DMS79 treated with DMSO at 0.1 percent for 48 hours (cell line): ENCODE data around the gene MIDN.

ENCODE experiments used
- DNase-seq: peaks from one replicate; lab custom pipeline; 2025; lab: John Stamatoyannopoulos, UW

Gene MIDN

DNA sequence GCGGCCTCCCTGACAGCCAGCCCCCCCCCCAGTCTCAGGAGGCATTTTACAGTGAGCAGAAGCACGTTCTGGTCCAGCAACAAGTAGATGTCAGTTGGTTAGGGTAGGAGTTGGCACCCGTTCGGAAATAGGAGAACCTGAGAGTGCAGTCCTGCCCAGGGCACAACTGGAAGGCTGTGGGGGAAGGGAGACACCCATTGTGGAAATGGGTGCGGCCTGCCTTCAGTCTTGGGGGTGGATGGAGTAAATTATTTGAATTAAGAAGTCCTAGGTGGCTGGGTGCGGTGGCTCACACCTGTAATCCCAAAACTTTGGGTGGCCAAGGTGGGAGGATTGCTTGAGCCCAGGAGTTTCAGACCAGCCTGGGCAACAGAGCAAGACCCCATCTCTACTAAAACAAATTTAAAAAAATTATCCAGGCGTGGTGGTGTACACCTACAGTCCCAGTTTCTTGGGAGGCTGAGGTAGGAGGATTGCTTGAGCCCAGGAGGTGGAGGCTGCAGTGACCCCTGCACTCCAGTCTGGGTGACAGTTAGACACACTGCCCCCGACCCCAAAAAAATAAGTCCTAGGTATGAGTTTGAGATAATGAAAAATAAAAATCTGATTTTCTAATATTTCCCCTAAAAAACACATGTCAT lies 21.9 kb downstream of the MIDN start:
- no peak for DNase-seq

DNA sequence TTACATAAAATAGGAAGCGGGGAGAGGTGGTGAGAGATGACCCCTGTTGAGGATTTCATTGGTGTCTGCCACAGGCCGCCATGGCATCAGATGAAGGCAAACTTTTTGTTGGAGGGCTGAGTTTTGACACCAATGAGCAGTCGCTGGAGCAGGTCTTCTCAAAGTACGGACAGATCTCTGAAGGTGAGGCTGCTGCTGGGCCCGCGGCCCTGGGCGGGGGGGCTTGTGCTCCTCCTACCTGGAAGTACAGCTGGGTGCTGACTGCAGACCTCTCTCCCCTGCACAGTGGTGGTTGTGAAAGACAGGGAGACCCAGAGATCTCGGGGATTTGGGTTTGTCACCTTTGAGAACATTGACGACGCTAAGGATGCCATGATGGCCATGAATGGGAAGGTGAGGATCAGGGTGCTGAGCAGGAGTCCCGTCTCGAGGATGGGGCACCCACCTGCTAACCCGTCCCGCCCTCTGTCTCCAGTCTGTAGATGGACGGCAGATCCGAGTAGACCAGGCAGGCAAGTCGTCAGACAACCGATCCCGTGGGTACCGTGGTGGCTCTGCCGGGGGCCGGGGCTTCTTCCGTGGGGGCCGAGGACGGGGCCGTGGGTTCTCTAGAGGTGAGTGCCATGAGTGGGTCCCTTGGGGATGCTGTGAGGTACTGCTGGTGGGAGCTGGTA lies 22.6 kb downstream of the MIDN start:
- DNase-seq = no peak

DNA sequence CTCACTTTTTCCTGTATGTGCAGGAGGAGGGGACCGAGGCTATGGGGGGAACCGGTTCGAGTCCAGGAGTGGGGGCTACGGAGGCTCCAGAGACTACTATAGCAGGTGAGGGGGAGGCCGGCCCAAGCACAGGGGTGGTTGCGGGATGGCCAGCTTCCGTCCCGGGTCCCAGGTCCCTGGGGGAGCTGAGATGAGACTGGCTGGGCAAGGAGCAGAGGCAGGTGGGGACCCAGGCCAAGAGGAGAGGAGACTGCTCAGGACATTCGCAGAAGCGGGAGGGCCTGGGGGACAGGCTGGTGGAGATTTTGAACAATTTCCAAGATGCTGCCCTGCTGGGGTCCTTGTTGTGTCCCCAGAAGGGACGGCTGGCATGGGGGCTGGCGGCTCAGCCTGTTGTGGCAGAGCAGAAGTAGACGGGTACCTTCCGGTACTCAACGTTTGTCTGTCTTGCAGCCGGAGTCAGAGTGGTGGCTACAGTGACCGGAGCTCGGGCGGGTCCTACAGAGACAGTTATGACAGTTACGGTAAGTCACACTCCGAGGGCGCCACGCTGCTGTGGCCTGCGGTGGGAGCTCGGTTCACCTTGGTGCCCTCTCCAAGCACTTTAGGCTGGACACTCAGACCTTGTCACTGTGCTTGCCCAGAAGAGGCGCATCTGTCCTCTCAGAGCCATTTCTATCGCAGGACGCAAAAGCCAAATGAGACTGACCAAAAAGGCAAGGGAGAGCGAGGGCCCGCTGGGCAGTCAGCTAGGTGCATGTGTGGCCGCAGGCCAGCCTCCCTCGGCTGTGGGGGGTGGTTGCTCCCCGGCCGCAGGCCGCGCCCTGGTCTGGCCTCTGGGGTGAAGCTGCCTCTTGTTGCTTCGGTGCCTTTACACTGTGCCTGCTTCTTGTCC lies 23.4 kb downstream of the MIDN start:
- DNase-seq = no peak

DNA sequence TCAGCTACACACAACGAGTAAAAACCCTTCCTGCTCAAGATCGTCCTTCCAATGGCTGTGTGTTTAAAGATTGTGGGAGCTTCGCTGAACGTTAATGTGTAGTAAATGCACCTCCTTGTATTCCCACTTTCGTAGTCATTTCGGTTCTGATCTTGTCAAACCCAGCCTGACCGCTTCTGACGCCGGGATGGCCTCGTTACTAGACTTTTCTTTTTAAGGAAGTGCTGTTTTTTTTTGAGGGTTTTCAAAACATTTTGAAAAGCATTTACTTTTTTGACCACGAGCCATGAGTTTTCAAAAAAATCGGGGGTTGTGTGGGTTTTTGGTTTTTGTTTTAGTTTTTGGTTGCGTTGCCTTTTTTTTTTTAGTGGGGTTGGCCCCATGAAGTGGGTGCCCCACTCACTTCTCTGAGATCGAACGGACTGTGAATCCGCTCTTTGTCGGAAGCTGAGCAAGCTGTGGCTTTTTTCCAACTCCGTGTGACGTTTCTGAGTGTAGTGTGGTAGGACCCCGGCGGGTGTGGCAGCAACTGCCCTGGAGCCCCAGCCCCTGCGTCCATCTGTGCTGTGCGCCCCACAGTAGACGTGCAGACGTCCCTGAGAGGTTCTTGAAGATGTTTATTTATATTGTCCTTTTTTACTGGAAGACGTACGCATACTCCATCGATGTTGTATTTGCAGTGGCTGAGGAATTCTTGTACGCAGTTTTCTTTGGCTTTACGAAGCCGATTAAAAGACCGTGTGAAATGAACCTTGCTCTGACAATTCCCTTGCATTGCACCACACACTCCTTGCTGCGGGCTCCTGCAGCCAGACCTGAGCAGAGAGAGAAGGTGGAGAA lies 24.3 kb downstream of the MIDN start:
- no peak for DNase-seq

DNA sequence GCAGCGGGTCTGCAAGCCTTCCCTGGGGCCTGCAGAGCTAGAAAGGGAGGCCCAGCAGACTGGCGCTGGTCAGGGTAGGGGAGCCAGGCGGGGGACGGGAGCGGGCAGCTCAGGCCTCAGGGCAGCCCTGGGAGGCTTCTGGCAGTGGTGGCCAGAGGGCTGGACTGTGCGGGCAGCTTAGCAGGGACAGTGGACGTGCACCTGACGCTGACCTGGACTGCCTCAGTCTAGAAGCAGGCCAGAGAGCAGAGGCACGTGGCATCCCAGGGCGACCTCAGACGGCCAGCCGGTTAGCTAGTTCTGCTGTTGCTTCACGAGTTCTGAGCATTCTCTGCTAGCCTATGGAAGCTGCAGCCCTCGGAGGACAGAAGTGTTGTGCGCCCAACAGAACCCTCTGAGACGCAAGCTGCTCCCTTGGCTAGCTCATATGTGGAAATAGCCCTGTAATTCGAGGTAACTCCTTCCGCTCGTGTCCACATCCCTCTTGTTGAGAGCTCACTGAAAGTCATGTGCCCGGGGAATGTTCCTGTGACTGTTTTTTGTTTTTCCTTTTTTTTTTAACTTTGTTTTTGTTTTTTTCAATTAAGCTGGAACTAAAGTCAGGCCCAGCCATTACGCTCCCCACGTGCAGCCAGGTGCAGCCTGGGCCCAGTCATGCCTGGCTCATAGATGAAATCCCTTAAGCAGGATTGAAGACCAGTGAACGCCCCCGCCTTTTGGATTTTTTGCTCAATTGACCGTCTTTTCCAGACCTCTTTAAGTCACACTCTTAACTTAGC lies 25.1 kb downstream of the MIDN start:
- no peak for DNase-seq

DNA sequence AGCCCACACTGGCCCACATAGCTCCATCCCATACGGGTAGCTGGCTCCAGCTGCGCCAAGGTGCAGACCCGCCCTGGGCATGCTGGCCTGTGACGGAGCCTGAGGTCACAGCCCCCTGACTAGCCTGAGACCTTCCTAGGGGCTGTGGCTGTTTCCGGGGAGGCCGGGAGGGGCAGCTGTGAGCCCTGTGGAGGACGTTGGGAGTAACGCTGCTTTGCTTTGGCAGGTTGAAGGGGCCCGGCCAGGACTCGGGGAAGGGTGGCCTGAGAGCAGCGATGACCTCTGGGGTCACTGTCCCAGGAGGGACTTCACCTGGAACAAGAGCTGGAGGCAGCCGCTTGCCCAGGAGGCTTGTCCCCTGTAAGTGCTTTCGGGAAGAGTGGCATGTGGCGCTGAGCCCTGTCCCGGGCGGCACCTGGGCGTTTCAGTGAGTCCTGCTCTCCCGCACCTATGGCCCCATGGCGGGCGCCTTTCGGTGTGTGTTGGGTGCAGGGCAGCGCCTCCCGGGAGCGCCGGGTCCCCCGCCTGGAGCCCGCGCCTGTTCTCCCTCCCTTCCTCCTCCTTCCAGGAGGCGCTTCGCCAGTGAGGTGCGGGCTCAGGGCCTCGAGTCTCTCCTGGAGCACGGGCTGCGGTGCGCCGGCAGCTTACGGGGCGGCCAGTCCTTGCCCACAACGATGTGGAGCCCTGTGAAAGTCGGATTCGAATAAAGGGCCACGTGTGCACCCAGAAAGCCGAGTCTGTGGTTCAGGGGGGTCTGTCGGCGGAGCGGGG lies 25.9 kb downstream of the MIDN start:
- DNase-seq = no peak

DNA sequence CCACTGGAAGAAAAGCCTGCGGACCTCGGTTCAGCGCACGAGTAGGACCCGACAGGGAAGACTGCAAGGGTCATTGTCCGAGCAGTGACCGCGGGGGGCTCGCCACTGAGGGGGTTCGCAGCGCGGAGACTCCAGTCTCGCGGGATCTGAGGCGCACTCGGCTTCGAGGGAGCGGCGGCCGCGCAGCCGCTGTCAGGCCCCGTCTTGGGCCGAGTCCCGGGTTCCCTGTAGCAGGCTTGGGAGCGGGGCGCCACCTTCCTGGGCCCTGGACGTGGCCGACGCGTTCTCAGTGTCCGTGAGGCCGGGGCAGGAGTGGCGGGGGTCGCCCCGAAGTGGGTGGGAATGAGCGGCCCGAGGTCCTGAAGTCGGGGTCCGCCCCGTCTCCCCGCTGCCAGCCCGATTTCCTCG lies 26.5 kb downstream of the MIDN start:
- DNase-seq = no peak

DNA sequence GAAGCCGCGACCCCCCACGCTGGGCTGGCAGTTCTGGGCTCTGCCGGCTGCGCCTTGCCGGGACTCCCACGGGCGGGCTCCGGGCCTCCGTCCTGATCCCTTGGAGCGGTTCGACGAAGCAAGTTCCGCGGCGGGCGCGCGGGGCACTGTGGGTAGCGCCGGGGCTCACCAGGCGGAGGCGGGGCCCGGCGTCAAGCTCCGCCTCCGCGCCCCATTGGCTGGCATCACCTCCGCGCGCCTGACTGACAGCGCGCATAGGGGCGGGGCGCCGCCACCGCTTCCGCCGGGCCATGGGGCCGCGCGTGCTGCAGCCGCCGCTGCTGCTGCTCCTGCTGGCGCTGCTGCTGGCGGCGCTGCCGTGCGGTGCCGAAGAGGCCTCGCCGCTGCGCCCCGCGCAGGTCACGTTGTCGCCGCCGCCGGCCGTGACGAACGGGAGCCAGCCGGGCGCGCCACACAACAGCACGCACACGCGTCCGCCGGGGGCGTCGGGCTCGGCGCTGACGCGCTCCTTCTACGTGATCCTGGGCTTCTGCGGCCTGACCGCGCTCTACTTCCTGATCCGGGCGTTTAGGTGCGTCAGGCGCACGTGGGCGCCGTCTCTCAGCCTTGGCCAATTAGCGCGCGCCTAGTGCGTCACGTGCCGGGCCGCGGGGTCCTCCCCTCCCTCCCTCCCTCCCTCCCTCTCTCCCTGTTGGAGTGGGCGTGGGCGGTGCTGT lies 27.0 kb downstream of the MIDN start, which contains the start of gene FAM174C:
Gene FAM174C (plus strand): TSS at position 271 of the 716 bp plus-strand sequence. CDS start 20 bp downstream, at position 291.
- DNase-seq = peak; percentile 88

DNA sequence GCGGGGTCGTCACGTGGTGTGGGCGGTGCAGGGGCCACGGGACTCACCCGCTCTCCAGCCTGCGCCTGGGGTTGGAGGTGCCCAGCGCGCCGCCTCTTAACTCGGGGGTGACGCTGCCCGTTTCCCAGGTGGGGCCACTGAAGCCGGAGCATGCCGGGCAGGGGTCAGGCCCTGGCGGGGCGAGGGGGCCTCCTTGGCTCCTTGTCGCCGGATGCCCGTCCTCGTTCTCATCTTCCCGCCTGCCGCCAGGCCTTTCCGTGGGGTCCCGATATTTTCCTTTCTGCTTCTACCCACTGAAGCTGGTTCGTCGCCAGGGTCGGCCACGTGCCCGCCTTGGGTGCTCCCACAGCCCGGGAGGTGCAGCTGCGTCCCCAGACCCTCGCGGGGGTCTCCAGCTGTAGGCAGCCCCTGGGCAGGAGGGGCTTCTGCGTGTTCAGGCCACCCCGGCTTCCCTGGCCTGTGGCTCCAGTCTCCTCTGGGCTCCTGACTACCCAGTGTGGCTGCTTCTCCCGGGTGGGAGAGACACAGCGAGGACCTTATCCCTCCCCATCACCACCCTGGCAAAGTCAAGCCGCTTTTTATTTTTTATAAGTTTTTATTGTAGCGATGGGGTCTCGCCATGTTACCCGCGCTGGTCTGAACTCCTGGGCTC lies 27.7 kb downstream of the MIDN start:
- no peak for DNase-seq

DNA sequence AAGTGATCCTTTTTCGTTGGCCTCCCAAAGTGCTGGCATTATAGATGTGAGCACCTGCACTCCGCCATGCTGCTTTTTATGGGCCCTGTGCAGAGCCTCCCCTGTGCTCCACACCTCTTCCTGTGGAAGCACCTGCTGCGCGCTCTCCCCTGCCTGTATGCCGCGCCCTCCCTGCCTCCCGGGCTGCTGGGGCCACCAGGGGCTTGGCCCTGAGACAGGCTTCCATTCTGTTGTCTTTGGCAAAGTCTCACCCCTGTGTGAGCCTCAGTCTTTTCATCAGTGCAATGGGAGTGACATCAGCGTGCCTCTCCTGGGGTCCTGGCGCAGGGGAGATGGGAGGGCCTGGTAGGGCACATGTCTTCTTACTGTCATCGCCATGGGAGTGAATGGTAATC lies 28.2 kb downstream of the MIDN start:
- no peak for DNase-seq

DNA sequence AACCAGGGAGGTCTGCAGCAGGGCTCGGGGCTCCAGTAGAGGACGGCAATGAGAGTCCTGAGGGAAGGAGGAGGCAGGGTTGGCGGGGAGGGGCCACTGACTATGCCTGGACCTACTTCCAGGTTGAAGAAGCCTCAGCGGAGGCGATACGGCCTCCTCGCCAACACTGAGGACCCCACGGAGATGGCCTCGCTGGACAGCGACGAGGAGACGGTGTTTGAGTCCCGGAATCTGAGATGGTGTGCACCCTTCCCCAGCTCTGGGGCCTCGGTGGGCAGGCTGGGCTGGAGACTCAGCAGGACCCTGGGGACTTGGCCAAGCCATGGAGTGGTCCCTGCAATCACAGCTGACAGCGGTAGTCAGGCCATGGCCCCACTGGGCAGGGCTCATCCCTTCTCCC lies 28.7 kb downstream of the MIDN start:
- no peak for DNase-seq

DNA sequence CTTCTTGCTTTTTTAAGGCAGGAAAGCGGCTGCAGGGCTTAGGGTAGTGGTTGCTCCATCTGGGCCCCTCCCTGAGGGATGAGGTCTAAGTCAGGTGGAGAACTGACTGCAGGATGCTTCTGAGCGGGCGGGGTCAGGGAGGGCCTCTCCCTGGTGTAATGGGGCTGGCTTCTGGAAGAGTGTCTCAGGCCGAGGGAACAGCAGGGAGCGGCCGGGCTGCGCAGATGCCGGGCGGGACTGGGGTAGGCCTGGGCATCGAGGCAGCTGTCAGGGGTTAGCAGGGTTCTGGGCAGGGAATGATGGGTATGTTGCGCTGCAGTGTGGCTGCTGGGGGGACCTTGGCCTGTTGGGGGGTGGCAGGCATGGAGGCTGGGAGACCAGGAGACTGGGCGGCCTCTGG lies 29.7 kb downstream of the MIDN start:
- DNase-seq = no peak

DNA sequence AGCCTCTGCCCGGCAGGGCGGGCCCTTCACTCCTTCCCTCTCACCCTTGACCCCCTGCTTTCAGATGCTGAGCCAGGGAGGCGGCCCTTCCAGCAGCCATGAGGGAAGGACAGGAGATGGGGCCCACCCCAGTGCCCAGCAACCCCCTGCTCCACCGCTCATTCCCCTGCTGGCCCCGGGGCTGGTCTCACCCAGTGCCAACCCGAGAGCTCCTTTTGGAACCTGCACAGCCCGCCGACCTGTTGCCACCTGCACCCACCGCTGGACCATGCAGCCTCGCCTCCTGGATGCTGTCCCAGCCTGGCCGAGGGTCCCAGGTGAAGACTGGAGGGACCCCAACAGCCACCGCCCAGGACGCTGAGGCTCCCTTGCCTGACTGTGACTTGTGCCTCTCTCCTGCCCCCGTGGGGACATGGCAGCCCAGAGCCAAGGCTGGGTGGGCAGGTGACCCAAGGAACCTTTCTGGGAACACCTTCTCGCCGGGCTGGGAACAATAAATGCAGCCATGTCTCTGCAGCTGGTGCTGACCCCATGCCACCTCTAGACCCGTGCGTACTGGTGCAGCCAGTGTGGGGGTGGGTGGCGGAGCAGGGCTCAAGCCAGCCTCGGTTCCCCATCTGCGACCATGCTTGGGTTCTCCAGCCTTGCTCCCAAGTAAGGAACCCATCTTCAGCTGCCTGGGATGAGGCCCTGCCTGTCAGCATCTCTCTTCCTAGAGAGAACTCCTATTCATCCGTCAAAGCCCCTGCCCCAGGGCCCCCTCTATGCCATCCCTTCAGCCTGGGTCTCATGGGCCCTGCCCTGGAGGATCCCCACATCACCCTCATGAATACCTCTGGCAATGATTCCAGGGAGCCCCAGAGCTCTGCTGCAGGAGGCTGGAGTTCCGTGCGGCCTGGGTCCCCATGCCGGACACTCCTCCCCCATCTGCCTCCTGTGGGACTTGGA lies 30.6 kb downstream of the MIDN start:
- no peak for DNase-seq

DNA sequence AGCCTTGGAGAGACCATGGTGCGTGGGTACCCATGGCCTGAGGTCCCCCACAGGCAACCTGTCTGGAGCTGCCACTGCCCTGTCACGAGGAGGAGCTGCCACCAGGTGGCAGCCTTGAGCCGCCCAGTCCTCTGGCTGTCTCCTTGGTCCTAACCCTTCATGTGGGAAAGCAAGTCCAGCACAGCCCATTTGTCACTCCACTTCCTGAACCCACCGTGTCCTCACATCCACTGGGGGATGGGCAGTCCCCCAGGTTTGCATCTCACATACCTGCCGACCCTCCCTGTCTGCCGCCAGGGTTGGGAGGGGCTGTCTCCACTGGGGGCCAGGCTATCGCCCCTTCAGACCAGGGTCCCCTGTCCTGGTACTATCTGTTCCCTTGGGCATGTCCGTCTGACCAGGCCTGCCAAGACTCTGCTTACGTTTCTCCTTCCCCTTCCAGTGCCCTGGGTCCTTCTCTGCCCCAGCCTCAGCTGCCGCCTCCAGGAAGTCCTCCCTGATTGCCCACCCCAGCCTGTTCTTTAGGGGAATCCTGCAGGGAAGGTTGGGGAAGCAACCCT lies 31.5 kb downstream of the MIDN start:
- DNase-seq = peak; percentile 48

DNA sequence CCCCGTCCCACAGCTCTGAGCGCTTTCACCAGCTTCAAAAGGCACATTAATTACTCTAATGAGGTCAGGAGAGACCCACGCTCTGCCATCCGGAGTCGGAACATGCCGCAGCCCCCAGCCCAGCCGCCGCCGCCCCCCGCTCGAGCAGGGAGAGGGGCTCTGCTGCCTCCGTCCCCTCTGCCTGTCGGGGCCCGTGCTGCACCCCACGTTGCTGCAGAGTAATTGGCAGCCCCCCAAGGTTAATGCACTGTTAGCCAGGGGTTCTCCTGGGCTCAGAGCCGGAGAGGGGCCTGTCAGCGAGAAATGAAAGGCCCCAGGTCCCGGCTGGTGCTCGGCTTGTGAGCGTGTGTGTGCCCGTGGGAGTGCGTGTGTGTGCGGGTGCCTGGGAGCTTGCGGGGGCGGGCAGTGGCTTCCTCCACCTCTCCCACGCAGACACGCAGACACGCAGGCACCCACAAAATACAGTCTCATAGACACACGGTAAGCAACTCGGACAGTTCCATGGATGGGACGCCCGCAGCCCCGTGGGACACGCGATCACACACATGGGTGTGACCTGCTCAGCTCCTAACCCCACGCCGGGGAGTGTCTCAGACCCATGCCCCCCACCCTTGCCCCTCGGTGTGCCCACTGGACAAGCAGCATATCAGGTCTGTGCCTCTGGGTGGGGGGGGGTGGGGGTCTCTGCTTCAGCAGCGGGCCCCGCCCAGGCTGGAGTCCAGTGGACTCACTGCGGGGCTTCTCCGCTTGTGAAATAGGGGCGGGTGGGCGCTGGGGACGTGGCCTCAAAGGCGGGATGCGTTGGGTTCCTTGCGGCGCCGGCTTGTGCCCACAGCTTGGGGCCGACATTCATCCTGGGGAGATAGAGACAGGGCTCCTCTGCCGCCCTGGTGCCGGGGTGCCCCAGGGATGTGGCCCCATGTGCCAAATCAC lies 32.5 kb downstream of the MIDN start:
- DNase-seq = no peak

DNA sequence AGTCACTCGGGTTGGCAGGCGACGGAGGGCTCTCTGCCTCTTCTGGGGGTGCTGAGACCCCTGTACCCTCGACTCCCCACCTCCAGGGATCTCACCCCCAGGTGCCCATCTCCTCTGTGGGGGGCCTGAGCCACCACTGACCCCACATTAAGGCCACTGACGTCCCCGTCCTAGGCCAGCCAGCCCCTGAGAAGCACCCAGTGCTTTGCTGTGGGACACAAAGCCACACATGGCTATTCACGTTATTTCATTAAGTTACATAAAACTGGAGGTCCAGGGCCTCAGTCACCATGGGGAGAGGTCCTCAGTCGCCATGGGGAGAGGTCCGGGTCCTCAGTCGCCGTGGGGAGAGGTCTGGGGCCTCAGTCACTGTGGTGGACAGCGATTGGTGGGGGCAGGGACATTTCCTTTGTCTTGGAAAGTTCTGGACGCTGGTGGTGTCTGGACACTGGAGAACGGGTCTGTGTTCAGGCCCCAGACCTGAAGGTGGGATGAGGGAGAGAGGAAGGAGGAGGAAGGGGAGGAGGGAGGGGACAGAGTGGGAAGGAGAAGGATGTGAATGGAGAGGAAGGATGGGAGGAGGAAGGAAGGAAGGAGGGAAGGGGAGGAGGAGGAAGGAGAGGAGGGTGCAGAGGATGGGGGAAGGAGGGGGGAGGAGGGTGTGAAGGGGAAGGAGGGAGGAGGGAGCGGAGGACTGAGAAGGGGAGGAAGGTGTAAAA lies 33.3 kb downstream of the MIDN start:
- DNase-seq = no peak
